Embryonic facial prominence (tissue), 1 donor: ENCODE results near the gene PDGFA.

Experiments used
- DNase-seq: peaks from one replicate; pipeline ENCODE4 v3.0.0-alpha.2; 2016; ENCODE audit errors: extremely low spot score

PDGFA gene

DNA sequence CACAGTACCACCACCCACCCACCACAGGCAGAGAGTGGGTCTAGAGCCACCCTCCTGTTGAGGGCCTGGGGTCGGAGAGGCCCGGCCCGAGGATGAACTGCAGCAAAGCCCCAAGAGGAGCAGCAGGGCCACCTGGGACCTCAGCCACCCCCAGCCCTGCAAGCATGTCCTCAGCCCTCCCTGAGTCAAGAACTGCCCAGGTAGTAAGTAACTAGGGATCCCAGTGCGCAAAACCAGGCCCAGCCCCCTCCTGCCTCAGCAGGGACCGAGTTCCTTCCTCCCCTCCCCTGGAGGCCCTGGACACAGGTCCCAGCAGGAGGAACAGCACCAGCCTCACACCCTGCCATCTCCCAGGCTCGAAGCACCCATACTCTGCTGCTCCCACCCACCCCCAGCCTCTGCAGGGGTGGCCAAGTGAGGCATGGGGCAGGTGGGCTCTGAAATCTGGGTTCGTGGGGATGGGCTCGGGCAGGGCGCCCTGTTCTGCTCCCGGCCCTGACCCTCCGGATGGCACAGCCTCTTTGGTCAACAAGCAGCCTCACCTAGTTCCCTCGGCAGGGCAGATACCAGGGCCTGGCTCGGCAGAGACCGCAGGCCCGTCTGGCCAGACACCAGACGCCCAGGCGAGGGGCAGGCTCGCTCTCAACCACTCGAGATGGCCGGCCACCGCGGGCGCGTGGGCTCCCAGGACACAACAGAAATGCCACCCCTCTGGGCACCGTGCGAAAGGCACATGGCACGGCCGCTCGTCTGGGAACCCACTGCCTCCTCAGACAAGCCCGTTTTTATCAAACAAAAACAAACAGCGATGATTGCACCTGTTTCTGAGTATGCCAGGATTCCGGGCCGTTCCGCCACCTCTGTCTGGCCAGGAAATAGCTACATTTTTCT lies 15.2 kb downstream of the PDGFA start:
- DNase-seq, result no peak

GRCh38 chr7:503575-504111 lies 16.0 kb downstream of the PDGFA start:
- DNase-seq, result no peak

DNA sequence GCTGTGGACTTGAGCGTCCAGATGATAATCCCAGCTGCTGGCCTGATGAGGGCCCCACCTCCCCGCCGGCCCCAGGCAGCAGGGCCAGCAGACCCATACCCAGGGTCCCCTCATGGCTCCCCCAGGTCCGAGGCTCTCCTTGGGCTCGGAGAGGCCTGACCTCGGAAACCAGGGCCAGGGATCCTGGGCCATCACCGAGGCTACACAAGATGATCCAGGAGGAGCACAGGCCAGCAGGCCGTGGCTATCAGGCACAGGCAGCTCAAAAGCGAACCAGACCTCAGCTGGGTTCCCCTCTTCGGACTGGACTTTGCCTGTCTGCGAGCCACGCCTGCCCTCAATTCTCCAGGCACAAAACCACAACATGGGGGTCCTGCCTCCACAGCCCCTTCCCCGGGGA lies 17.4 kb downstream of the PDGFA start:
- no peak for DNase-seq

DNA sequence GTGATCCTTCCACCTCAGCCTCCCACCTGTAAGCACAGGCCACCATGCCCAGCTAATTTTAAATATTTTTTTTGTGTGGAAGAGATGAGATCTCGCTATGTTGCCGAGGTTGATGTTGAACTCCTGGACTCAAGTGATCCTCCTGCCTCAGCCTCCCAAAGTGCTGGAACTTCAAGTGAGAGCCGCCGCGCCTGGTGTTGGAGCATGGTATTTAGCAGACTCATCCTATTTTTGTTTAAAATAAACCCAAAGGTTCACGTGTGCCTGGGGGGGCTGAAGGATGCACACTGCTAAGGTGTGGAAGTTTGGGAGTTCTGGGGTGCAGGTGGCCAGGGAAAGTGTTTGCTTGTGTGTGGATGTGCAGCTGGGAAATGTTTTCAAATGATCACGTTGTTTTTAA lies 18.1 kb downstream of the PDGFA start:
- no peak for DNase-seq

DNA sequence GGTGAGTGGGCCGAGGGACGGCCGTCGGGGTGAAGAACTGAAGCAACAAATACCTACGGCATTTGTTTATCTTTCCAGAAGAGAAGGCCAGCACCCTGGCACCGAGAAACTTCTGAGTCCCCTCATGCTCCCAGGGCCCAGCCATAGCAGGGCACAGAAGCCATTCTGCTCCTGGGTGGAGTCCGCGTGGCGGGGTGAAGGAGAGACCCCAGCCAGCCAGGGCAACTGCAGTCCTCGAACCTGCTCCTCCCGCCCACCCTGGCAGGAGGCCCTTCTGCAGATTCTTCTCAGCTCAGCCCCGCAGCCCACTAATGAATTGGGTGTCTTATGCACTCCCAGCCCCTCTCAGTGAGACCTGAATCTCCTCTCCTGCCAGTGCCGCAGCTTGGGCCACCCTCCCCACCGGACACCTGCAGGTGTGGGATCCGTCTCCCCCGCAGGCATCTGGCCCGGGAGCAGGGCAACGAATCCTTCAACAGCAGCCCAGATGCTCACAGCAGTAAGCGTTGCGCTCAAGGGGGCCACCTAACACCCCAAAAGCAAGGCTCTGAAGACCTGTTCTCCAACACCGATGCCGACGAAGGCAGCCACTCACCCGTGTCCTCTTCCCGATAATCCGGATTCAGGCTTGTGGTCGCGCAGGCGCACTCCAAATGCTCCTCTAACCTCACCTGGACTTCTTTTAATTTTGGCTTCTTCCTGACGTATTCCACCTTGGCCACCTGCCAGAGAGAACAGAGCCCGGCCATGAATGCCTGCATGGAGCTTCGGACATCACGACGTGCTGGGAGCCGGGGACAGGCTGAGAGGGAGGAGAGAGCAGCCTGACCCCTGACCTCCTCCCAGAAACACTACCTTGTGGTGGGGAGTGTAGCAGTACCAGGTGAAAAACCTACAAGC lies 18.9 kb downstream of the PDGFA start:
- no peak for DNase-seq

DNA sequence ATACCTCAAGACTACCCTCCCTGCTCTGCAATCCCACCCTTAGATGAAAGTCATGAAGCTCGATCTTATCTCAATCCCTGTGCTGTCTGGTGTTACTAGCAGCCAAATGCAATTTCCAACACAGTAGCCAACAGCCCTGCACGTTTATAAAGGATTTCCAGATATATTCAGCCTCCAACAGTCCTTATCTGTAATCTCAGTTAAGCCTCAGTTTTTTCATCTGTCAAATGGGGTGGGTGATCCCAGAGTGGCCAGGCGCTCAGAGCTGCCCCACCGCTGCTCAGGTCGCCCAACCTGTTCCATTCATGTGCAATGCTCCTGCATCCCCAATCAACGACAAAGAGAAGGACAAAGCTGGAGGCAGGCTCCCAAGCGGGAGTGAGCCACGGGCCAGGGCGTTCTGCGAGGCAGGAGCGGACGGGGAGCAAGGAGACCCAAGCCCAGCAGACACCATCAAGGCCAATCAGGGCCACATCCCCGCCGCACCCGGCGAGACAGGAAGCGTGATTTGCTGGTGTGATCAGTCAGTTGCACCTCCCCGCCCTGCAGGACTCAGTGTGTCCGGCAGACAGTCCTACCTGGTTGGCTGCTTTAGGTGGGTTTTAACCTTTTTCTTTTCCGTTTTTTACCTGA lies 19.7 kb downstream of the PDGFA start:
- no peak for DNase-seq

GRCh38 chr7:498678-499641 lies 20.7 kb downstream of the PDGFA start:
- DNase-seq, result no peak

GRCh38 chr7:497946-498655 lies 21.5 kb downstream of the PDGFA start:
- no peak for DNase-seq

GRCh38 chr7:497346-497745 lies 22.3 kb downstream of the PDGFA start:
- DNase-seq, result no peak

- DNase-seq, result no peak
Observed at GRCh38 chr7:496528-497295, 22.9 kb downstream of the PDGFA start.

- DNase-seq, result no peak
Observed at GRCh38 chr7:495761-496321, 23.8 kb downstream of the PDGFA start.

DNA sequence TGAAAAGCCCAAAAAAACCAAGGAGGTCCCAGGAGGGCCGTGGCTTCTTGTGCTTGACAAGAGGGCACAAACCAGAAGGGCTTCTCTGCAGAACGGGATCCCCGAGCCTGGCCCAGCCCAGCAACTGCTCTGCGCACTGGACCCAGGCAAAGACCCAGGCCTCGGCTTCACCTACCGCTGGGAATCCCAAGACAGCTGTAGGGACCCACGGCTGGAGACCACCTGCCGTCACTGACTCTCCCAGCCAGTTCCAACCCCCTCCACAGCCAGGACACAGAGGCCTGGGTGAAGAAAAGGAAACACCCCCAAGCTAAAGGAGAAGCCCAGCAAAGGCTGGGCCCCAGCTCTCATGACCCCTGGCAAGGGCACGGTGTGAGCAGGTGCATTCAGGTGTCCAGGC lies 24.3 kb downstream of the PDGFA start:
- no peak for DNase-seq

DNA sequence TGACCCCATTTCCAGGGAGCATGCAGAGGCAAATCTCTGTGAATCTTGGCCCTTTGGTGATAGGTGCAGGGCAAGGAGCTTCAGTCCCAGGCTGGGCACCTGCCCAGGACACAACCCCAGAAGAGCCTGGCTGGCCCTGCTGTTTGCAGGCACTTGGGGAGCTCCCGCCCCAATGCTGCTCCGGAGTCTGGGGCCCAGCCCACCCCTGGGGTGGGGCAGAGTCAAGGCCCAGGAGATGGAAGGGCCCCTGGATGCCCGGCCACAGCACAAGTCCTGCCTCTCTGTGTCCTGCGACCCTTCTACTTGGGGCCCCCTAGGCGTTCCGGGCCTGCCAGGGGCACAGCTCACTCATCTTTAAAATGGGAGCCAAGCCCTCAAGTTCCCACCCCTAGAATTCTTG lies 24.7 kb downstream of the PDGFA start:
- no peak for DNase-seq

- no peak for DNase-seq
Observed at GRCh38 chr7:494259-494687, 25.4 kb downstream of the PDGFA start.

DNA sequence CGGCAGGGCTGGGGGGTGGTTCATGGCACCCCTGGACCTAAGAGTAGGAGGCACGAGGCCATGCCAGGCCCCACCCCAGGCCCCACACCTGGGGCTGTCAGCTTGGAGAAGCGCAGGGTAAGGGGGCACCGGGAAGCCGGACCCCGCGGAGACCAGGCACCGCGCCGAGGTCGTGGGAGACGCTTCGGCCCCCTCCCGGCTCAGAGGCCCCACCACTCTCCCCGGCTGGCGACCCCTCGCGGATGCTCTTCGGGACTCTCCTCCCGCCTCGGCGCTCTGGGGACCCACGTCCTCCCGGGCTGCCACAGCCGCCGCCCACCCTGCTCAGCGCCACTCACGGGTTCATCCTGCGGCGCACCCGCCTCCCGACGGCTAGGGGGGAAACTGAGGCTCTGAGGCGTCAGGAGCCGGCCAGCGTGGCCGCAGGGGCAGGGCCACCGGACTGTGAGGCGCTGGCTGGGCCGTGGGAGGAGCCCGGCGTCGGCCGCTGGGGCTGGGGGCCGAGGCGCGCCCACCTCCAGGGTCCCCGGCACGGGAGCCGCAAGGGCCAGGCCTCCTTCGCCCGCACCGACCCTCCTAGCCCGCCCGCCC lies 25.9 kb downstream of the PDGFA start:
- DNase-seq, result no peak

DNA sequence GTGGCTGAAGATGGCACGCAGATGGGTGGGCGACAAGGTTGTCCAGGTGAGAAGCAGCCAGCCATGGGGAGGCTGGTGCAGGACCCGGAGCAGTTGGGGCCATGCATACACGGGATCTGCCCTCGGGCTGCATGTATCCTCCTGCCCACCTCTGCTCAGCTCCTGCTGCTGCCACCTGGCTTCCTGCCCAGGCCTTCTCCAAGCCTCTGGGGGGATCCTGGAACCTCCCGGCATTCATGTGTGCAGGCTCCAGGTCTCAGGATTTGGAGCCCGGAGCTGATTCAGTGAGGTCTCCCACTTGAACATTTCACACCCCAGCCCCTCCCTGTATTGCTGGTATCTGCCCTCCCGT lies 27.0 kb downstream of the PDGFA start:
- no peak for DNase-seq

DNA sequence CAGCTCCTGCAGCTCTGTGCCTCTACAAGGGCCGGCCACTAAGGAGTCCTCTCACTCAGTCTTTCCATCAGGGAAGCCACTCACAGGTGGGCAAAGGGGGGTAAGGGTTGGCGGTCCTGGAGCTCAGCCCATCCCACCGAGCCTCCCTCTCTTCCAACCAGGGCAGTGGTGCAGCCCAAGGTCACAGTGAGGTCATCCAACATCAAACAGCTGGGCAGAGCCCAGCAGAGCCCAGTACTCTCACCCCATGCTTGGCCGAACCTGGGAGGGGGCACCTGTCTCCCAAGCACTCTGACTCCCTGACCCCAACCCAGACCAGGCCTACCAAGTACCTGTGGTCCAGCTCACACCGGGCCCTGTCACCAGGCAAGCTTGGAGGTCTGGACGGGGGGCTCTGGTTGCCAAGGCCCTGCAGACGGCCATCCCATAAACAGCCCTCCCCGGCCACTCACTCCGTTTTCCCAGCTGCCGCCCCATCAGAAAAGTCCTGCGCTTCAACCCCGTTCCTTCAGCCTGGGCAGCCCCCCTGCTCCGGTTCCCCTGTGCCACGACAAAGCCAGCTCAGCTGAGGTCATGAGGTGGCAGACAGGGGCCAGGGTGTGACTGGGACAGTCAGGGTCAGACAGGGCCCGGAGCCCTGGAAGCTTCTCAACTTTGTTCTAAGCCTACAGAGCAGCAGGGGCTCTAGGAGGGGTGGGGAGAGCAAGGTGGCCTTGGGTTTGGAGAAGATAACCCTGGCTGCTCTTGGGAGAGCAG lies 27.5 kb downstream of the PDGFA start:
- DNase-seq, result no peak
